Left ventricle myocardium inferior (tissue), 1 donor: ENCODE data around the gene LARP1. TPM values are rescaled to one million over a fixed set of nuclear protein-coding genes. Genes with fewer than 3 reads are reported as not detected.
A peak's percentile ranks its signal among the peaks of the same experiment; 100 is the strongest.

Experiments
- DNase-seq: peaks from one replicate; pipeline ENCODE4 v3.0.0-alpha.2; 2020
- H3K27ac ChIP-seq: fragments of 200-600 bp; replicated peaks from 2 replicates; pipeline ENCODE4 v1.8.0; 2021
- H3K27me3 ChIP-seq: fragments of 200-600 bp; 2 replicates; pipeline ENCODE4 v1.8.0; 2021; ENCODE audit warnings: low read depth
- H3K36me3 ChIP-seq: fragments of 200-600 bp; 2 replicates; pipeline ENCODE4 v1.8.0; 2021
- H3K4me1 ChIP-seq: fragments of 200-600 bp; 2 replicates; pipeline ENCODE4 v1.8.0; 2021
- H3K4me3 ChIP-seq: fragments of 200-600 bp; 2 replicates; pipeline ENCODE4 v1.8.0; 2021; ENCODE audit warnings: mild to moderate bottlenecking, moderate library complexity
- H3K9me3 ChIP-seq: fragments of 200-600 bp; replicated peaks from 2 replicates; pipeline ENCODE4 v1.8.0; 2021
- intact Hi-C: fragments of 100-400 bp; cut with micrococcal nuclease; formaldehyde crosslinking; loops from one replicate; pipeline ENCODE4 v1.11.0; 2022
- total RNA-seq: library from RNA; stranded (reverse); fragmentation: NEBNext Ultra II Directional; extraction: Animal tissue kit (Norgen Biotek cat#: 25700); gene quantifications from one replicate; pipeline ENCODE4 v1.2.1, GENCODE V29; 2021
- TF ChIP-seq, protein P1 (sequence below): fragments of 200-600 bp; IDR thresholded peaks from 2 replicates; pipeline ENCODE4 v1.8.0; 2021; ENCODE audit warnings: antibody characterized with exemption, mild to moderate bottlenecking, borderline replicate concordance
- donor health status: DM: no; HTN: yes; CAD: no; lungs with severe emphysema.

Gene LARP1
- total RNA-seq, 1 donor from 2014 or later: 148 TPM

DNA sequence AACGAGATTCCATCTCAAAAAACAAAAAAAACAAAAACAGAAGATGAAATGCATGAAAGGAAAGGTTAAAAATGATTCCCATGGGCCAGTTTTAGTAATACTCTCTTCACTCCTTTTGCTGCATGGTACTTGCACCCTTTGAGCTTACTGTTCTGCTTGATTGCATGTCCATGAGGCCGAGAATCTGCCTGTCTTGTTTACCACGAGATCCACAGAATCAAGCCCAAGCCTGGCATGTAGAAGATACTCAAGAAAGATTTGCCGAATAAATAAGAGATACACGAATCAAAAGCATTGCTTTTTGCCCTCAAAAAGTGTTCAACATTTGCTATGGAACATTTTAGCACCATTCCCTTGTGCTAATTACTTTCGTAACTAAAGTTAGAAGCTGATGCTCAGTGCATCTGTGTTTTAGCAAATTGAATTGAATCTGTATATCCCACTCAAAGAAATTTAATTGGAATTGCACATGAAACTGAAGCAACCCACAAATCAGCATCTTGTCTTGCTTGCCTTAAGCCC is 94.1 kb downstream of the LARP1 start:
- peaks cover 72% of the 10 kb centered on the region for H3K4me1 ChIP-seq

DNA sequence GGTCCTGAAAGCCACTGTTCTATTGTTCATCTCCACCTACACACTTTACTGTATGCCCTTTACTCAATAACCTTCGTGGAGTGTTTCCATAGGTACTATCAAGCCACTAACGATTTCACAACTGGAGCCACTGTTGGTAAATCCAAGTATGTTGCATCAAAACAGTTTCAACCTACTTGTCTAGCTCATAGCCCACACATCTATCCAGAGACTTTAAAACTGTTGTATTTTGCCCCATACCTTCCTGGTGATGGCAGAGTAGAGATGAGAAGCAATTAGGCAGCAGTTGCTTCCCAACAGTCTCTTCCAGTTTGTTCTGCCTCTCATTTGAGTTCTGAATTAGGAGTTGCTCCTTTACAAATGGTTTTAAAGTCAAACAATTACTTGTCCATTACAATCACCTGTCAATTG is 94.6 kb downstream of the LARP1 start:
- H3K9me3 ChIP-seq: no peaks in the 10 kb centered on the region
- peaks cover 67% of the 10 kb centered on the region for H3K4me1 ChIP-seq
- DNase-seq: no peak
- H3K27me3 ChIP-seq: no peaks in the 10 kb centered on the region
- H3K27ac ChIP-seq: peak overlapping the region; percentile 92
- peak overlapping the region; percentile 73 for H3K4me3 ChIP-seq
- TF ChIP-seq, protein P1, sequence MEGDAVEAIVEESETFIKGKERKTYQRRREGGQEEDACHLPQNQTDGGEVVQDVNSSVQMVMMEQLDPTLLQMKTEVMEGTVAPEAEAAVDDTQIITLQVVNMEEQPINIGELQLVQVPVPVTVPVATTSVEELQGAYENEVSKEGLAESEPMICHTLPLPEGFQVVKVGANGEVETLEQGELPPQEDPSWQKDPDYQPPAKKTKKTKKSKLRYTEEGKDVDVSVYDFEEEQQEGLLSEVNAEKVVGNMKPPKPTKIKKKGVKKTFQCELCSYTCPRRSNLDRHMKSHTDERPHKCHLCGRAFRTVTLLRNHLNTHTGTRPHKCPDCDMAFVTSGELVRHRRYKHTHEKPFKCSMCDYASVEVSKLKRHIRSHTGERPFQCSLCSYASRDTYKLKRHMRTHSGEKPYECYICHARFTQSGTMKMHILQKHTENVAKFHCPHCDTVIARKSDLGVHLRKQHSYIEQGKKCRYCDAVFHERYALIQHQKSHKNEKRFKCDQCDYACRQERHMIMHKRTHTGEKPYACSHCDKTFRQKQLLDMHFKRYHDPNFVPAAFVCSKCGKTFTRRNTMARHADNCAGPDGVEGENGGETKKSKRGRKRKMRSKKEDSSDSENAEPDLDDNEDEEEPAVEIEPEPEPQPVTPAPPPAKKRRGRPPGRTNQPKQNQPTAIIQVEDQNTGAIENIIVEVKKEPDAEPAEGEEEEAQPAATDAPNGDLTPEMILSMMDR: no peak
- intact Hi-C loops: no loop called here
- H3K36me3 ChIP-seq: peaks cover 8% of the 10 kb centered on the region

More for the DNA sequence above, 94.1 kb downstream of the LARP1 start:
- intact Hi-C loops: no loop called here
- Histone ChIP-seq H3K27ac (peak overlapping the region; percentile 92), H3K9me3 (no peaks in the 10 kb centered on the region), H3K36me3 (peaks cover 8% of the 10 kb centered on the region), H3K27me3 (no peaks in the 10 kb centered on the region), H3K4me3 (peak overlapping the region; percentile 73)
- TF ChIP-seq, protein P1: no peak
- DNase-seq: no peak

DNA sequence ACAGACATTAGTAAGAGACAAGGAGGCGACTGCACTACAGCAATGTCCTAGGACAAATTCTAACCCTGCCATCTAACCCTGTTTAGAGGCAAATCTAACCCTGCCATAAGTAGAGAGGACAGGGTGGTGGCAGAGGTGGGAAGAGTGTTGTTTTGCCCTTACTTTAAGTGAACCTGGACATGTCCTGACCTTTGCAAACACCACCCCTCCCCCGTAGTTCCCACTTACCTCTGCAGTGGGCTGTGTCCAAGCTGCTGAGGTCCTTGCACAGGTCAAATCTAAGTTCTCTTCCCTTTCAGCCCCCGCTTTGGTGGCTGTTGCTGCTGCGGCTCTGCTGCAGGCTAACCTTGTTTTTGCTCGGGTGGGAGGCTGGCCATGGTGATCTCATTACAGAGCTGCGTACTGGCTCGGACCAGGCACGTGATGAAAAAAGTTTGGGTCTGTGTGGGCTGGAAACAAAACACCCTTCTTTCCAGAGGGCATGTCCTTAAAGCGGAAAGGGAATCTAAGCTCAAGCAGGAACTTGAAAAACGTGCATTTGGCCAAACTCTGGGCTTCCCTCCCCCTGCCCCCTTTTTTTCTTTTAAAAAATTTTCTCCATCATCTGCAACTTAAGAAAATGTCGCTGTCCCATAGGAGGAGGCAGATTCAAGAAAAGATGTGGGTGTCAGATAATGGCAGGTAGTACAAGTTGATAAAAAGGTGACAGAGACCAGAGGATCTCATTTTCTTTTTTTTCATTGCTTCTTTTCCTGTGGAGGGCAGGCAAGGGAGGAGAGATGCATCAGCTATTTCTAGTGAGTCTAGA is 95.3 kb downstream of the LARP1 start, which contains the start of gene FAXDC2:
Gene FAXDC2, minus strand, starts transcription at position 349 of the 808 bp plus-strand sequence. CDS start 12,425 bp downstream, outside the sequence.
- peaks cover 60% of the 10 kb centered on the region for H3K4me1 ChIP-seq
- H3K36me3 ChIP-seq: peaks cover 8% of the 10 kb centered on the region
- TF ChIP-seq, protein P1: no peak
- H3K9me3 ChIP-seq: no peaks in the 10 kb centered on the region
- peak within 1 kb of the TSS; percentile 92 for H3K27ac ChIP-seq
- peak within 1 kb of the TSS; percentile 73 for H3K4me3 ChIP-seq
- intact Hi-C loops: no loop called here
- H3K27me3 ChIP-seq: no peaks in the 10 kb centered on the region
- peak; percentile 81 for DNase-seq

DNA sequence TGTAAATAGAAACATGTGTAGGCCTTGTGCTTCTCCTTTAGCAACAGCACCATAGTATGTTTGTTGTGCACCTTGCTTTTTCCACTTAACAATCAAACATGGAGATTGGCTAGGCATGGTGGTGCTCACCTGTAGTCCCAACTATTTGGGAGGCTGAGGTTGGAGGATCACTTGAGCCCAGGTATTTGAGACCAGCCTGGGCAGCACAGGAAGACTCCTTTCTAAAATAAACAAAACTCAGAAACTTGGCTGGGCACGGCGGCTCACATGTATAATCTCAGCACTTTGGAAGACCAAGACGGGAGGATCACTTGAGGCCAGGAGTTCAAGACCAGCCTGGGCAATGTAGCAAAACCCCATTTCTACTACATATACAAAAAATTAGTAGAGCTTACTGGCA is 96.2 kb downstream of the LARP1 start:
- Histone ChIP-seq H3K4me1 (peaks cover 52% of the 10 kb centered on the region), H3K4me3 (peak overlapping the region; percentile 73), H3K9me3 (no peaks in the 10 kb centered on the region), H3K36me3 (peaks cover 8% of the 10 kb centered on the region), H3K27ac (peak overlapping the region; percentile 92), H3K27me3 (no peaks in the 10 kb centered on the region)
- intact Hi-C loops: no loop called here
- DNase-seq: no peak
- TF ChIP-seq, protein P1: no peak

DNA sequence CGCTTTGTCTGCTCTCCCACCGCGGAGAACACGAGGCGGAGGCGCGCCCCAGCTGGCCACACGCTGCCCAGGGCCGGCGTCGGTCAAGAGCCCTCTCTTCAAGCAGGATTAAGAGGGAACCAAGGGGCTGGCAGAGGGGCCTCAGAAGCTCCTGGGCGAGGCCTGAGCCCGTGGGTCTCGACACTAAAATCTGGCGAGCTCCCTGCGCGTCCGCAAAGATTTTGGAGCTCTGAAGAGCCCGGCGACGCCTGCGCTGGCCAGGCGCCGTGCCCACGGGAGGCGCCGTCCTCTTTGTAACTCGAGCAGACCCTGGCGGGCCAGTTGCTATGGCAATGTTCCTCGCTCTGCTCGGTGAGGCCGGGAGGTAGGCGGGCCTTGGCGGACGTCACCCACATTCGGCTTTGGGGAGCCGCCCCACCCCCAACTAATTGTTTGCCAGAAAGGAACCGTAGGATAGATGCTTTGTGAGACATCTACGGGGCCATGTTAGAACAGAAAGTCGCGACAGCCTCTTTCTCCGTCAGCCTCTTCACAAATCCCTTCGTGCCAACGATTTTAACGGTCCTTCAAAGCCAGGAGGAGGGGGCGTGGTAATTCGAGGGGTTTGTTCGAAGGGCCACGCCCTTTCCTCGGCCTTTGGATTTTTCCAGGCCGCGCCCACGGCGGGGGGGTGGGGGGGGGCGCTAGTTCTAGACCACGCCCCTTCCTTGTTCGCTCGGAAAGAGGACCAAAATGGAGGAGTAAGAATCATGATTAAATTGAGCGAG is 102.5 kb downstream of the LARP1 start:
- TF ChIP-seq, protein P1: no peak
- peak; percentile 95 for DNase-seq
- Histone ChIP-seq H3K4me3 (peak overlapping the region; percentile 77), H3K4me1 (peaks cover 53% of the 10 kb centered on the region), H3K27me3 (no peaks in the 10 kb centered on the region), H3K27ac (peak overlapping the region; percentile 99), H3K36me3 (no peaks in the 10 kb centered on the region), H3K9me3 (no peaks in the 10 kb centered on the region)
- intact Hi-C loops: no loop called here
